DOHH2 (cell line): ENCODE results near the gene MAGEB3.

Experiments used
- CTCF ChIP-seq: fragments of 200-600 bp; sonication (generic); IDR thresholded peaks from one replicate; pipeline ENCODE4 v1.5.1; 2014; ENCODE audit warnings: antibody characterized with exemption, mild to moderate bottlenecking, low read depth, low read length; ENCODE audit not compliant: poor library complexity, severe bottlenecking
- EZH2phosphoT487 ChIP-seq: fragments of 200-600 bp; sonication (generic); IDR thresholded peaks from 2 replicates; pipeline ENCODE4 v1.6.1; 2017; ENCODE audit warnings: borderline replicate concordance, mild to moderate bottlenecking, antibody characterized with exemption, low read length, moderate library complexity, mixed read lengths

DNA sequence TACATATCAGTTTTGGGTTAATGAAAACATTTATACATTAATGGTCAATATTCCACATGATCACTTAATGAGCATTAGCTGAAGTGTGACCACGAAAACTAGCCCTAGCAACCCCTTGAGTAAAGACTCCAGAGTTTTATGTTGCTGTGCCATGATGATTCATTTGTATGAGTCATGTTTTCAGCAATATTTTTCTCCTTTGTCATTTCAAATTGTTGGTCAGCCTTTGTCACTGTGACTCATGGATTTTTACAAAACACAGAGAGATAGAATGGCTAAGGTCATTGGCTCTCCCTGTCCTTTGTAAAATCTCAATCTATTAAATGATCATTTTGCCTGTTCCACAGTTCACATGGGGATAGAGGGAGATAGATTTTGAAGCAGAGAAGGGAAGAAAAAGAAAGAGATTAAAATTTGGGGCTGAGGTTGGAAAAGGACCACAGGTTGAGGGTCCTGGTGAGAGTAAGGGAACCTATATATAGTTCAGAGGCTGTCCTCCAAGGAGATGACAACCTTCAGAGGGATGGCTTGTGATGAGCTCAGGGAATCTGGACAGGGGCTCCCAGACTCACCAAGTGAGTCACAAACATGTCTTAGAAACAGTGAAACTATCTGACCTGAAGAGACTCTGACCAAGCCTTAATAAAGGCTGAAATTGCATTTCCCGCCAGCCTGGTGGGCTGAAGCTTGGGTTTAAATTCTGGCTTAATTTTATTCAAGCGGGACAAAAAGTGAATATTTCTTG is 53.2 kb downstream of the MAGEB3 start:
- TF ChIP-seq CTCF, result no peak
- TF ChIP-seq EZH2phosphoT487, result no peak
